ENCODE measurements around the gene ZNF536.

The ZNF536 gene

DNA sequence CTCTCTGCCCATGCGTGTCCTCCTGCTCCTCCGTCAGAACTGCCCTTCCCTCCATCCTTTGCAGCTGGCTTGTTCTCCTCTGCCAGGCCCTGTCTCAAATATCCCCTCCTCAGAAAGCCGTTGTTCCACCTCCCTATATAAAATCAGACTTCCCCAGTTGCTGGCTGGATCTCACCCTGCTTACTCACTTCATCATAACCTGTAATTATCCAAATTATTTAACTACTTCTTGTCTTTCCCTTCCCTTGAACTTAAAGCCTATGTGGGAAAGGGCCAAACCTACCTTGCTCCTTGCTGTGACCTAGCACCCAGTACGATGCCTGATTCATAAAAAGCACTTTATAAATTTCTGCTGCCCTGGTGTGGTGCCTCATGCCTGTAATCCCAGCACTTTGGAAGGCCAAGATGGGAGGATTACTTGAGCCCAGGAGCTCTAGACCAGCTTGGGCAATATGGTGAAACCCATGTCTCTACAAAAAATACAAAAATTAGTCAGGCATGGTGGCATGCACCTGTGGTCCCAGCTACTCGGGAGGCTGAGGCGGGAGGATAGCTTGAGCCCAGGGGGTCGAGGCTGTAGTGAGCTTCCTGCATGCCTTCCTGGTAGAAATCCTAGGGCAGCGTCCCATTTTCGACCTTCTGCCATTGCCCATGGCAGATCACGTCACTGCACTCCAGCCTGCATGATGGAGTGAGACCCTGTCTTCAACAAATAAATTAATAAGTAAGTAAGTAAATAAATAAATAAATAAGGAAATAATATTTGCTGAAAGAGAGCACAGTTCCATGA is 39.5 kb upstream of the ZNF536 start:
- H3K27me3 ChIP-seq (ENCODE audit: control insufficient read depth, insufficient read depth, low read length), result no peaks in the 10 kb centered on the region

DNA sequence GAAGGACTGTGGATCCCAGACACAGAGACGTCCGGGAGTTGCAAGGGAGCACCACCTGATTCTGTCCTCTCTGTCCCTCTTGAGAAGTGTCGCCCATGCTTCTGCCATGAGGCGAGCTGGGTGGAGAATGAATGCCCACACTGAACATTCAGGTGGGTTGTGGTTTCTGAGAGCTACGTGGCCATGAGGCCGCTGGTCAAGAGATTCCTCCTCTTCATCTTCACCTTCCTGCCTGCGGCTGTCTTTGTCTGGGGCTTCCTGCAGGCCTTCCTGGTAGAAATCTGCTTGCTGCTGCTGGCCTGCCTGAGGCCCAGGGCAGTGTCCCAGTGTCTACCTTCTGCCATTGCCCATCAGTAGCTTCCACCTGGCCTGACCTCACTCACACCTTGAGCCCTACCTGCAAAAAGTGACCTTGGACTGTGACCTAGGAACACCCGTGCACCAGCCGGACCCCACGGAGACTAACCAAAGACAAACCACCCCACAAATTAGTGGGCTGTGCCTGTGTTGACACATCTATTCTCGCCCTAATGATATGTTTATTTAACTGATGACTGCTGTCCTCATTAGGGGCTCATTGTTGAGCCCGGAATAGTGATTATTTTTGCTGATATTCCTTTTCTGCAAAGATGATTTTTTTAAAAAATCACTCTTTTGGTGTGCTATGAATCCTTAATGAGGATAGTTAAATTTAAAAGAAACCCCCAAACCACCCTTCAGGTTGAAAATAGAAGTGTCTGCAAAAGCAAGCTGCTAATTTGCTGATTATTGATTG is 38.7 kb upstream of the ZNF536 start:
- Histone ChIP-seq H3K79me2 (no peaks in the 10 kb centered on the region), H3K9me3 (ENCODE audit: control insufficient read depth, low read length) (no peaks in the 10 kb centered on the region), H3K4me2 (ENCODE audit: low read length) (no peak overlapping the region), H3K27ac (no peak overlapping the region), H3K4me1 (no peaks in the 10 kb centered on the region), H3K27me3 (ENCODE audit: control insufficient read depth, insufficient read depth, low read length) (no peaks in the 10 kb centered on the region), H3K36me3 (ENCODE audit: control insufficient read depth, insufficient read depth, low read length) (no peaks in the 10 kb centered on the region), H3K9ac (no peak overlapping the region), H3K4me3 (ENCODE audit: low read depth, low read length) (no peak overlapping the region), H2AFZ (no peak overlapping the region)
- TF ChIP-seq, protein P1, sequence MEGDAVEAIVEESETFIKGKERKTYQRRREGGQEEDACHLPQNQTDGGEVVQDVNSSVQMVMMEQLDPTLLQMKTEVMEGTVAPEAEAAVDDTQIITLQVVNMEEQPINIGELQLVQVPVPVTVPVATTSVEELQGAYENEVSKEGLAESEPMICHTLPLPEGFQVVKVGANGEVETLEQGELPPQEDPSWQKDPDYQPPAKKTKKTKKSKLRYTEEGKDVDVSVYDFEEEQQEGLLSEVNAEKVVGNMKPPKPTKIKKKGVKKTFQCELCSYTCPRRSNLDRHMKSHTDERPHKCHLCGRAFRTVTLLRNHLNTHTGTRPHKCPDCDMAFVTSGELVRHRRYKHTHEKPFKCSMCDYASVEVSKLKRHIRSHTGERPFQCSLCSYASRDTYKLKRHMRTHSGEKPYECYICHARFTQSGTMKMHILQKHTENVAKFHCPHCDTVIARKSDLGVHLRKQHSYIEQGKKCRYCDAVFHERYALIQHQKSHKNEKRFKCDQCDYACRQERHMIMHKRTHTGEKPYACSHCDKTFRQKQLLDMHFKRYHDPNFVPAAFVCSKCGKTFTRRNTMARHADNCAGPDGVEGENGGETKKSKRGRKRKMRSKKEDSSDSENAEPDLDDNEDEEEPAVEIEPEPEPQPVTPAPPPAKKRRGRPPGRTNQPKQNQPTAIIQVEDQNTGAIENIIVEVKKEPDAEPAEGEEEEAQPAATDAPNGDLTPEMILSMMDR (IDR thresholded peaks at IDR 0.05), result no peak

More for the DNA sequence above, 39.5 kb upstream of the ZNF536 start:
- TF ChIP-seq, protein P1 (IDR thresholded peaks at IDR 0.05), result no peak
- Histone ChIP-seq H3K9ac (no peak overlapping the region), H3K4me1 (no peaks in the 10 kb centered on the region), H2AFZ (no peak overlapping the region), H3K79me2 (no peaks in the 10 kb centered on the region), H3K4me3 (ENCODE audit: low read depth, low read length) (no peak overlapping the region), H3K36me3 (ENCODE audit: control insufficient read depth, insufficient read depth, low read length) (no peaks in the 10 kb centered on the region), H3K9me3 (ENCODE audit: control insufficient read depth, low read length) (no peaks in the 10 kb centered on the region), H3K4me2 (ENCODE audit: low read length) (no peak overlapping the region), H3K27ac (no peak overlapping the region)

DNA sequence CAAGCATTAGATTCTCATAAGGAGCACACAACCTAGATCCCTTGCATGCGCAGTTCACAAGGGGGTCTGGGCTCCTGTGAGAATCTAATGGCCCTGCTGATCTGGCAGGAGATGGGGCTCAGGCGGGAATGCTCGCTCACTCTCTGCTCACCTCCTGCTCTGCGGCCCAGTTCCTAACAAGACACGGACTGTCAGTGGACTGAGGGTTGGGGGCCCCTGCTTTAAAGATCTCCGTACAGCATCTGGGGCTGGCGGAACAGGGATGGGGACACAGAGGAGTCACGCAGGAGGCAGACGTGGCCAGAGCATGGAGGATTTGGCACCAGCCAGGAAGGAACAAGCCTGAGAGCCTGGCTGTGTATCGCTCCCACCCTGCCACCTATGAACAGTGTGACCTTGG is 37.3 kb upstream of the ZNF536 start:
- no peak overlapping the region for H3K4me3 ChIP-seq (ENCODE audit: low read depth, low read length)
- no peaks in the 10 kb centered on the region for H3K27me3 ChIP-seq (ENCODE audit: control insufficient read depth, insufficient read depth, low read length)
- no peaks in the 10 kb centered on the region for H3K4me1 ChIP-seq
- H3K9ac ChIP-seq, result no peak overlapping the region
- H3K36me3 ChIP-seq (ENCODE audit: control insufficient read depth, insufficient read depth, low read length), result no peaks in the 10 kb centered on the region
- H3K9me3 ChIP-seq (ENCODE audit: control insufficient read depth, low read length), result no peaks in the 10 kb centered on the region
- no peak overlapping the region for H3K4me2 ChIP-seq (ENCODE audit: low read length)
- H2AFZ ChIP-seq, result no peak overlapping the region
- no peak overlapping the region for H3K27ac ChIP-seq
- TF ChIP-seq, protein P1 (IDR thresholded peaks at IDR 0.05), result no peak
- no peaks in the 10 kb centered on the region for H3K79me2 ChIP-seq

DNA sequence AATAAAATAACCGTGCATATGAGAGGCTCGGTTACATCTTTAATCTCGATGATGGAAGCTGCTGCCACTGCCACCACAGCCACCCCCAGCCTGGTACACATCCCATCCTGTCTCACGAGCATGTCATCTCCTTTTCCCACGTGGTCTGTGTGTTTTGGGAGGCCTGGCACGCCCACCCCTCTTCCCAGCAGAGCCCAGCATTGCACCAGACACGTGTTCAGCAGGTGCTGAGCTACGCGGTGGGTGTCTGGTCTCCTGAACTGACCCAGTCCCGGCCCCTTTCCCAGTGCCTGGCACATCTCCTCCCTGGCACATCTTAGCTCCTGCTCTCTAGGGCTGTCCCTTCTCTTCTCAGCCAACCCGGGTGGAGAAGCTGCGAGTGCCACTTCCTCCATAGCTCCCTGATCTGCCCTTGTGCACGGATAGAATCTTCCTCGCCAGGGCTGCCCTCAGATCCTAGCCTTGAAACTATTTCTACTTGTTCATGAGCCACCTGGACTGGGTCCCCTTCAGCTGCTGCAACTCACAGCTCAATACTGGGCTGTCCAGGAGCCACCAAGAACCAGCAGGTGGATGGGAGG is 36.8 kb upstream of the ZNF536 start:
- no peak overlapping the region for H3K27ac ChIP-seq
- TF ChIP-seq, protein P1 (IDR thresholded peaks at IDR 0.05), result no peak
- H3K4me2 ChIP-seq (ENCODE audit: low read length), result no peak overlapping the region
- no peaks in the 10 kb centered on the region for H3K4me1 ChIP-seq
- no peak overlapping the region for H2AFZ ChIP-seq
- no peak overlapping the region for H3K4me3 ChIP-seq (ENCODE audit: low read depth, low read length)
- H3K27me3 ChIP-seq (ENCODE audit: control insufficient read depth, insufficient read depth, low read length), result no peaks in the 10 kb centered on the region
- H3K9ac ChIP-seq, result no peak overlapping the region
- no peaks in the 10 kb centered on the region for H3K36me3 ChIP-seq (ENCODE audit: control insufficient read depth, insufficient read depth, low read length)
- H3K79me2 ChIP-seq, result no peaks in the 10 kb centered on the region
- H3K9me3 ChIP-seq (ENCODE audit: control insufficient read depth, low read length), result no peaks in the 10 kb centered on the region

Measured in parathyroid adenoma (tissue), 2 donors.